Hematopoietic multipotent progenitor cell treated with erythropoietin and hydrocortisone succinate and interleukin-3 and kit ligand, for 17 days (in vitro differentiated cells): ENCODE results near the gene CCZ1.
"Not testable (repeated sequence)": the region's sequence is repeated elsewhere in the genome, so short reads cannot be mapped to it uniquely, and the experiment has no call there.

ENCODE experiments used
- DNase-seq: peaks from one replicate; pipeline ENCODE4 v3.0.0-alpha.2; 2015; ENCODE audit warnings: low spot score

Gene CCZ1

DNA sequence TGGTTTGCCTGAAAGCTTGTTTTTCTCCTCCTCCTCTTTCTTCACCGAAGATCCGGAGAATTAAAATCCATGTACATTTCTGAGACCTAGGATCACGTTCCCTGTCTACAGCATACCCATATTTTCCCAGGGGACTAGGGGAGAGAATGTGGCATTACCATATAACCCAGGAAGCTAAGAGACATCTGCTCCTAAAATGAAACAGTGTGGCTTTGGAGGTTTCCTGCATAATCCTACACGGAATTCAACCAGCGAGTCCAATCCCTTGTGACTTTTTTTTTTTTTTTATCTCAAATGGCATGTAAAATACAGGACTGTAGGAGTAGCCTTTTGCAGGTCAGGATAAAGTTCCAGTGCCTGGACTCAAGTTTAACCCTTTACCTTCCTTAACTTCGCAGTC, 10.3 kb downstream of the CCZ1 start:
- DNase-seq = not testable (repeated sequence)

DNA sequence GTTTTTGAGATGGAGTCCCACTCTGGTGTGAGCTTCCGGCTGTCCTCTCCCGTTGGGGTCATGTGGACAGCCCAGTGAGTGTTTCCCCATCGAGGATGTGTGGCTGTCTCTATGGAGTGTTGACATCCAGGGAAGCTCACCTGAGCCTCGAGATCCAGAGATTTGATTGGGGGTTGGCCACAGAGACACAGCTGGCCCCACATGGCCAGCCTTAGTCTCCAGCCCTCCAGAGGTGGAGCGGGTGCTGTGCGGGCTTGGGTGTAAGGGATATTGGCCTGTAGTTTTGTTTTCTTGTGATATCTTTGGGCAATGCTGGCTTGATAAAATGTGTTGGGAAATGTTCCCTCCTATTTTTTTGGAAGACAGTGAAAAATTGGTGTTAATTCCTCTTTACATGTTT, 18.0 kb downstream of the CCZ1 start:
- not testable (repeated sequence) for DNase-seq

DNA sequence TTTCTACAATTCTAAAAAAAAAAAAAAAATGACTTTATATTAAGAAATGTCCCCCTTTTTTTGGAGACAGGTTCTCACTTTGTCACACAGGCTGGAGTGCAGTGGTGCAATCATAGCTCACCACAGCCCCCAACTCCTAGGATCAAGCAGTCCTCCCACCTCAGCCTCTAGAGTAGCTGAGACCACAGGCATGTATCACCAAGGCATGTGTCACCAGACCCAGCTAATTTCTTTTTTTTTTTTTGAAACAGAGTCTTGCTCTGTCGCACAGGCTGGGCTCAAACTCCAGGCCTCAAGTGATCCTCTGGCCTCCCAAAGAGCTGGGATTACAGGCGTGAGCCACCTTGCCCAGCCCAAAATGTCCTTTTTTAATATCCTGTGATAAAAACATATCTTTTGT, 25.6 kb downstream of the CCZ1 start:
- DNase-seq = not testable (repeated sequence)

DNA sequence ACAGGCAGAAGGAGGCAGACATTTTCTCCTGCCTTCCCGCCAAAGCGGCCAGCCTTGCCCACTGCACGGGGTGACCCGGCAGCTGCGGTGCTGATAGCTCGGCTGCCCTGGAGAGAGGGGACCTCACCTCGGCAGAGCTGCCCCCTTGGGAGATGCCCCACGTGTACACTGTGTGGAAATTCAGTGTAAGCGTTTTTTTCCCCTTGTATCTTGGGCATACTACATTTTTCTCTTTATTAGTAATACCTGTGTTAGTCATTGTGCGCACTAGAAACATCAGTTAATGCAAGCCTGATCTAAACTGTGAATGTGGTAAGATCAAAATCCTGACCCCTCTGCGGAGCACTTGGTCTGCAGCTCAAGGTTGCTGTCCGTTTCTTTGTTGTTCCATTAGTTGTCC, 26.1 kb downstream of the CCZ1 start:
- not testable (repeated sequence) for DNase-seq

DNA sequence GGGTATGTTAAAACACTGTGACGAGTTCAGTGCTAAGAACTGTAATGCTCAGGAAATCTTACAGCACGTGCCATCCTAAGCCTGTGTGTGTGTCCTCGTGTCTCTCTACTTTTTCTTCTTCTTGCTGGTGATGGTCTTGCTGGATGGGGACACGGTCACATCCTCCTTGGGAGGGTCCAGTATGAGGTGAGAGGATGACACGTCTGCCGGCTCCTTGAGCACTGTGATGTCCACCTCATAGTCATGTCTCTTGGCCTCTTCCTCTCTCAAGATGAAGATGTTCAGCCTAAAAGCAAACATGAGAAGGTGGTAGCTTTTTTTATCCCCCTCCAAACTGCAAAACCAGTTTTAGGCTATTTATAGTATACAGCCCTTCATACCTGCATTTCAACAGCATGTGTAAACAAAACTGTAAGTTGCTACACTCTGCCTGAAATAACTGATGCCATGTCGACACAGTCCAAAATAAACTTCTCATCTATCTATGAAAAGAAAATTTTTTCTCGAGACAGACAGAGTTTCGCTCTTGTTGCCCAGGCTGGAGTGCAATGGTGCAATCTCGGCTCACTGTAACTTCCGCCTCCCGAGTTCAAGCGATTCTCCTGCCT, 27.8 kb downstream of the CCZ1 start:
- not testable (repeated sequence) for DNase-seq

DNA sequence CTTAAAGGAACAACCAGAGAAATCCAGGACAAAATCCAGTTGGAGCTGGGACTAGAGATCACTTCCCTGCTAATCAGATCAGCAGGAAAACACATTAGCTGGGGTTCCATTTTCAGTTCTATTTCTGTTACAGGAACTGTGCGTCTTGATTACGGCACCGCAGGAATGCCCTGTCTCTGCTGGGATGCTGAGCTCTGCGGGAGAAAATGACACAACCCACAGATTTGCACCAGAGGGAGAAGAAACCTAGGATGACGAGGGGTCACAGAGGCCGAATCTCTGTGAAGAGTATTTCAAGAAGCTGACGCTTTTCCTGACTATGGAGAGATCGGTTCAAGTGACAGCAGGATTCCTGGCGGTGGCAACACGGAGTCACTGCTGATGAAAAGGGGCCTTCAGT, 31.8 kb downstream of the CCZ1 start:
- not testable (repeated sequence) for DNase-seq

DNA sequence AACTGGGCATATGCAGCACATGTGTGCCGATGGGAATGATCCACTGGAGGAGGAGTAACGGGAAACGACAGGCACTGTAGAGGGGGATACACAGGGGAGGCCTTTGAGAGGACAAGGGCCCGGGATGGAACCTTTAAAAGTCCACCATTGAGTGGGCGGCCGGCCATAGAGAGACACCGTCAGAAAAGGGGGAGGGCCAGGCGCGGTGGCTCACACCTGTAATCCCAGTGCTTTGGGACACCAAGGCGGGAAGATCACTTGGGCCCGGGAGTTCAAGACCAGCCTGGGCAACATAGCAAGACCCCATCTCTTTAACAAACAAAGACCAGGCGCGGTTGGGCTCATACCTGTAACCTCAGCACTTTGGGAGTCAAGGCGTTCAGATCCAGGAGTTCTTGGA, 32.7 kb downstream of the CCZ1 start:
- not testable (repeated sequence) for DNase-seq

DNA sequence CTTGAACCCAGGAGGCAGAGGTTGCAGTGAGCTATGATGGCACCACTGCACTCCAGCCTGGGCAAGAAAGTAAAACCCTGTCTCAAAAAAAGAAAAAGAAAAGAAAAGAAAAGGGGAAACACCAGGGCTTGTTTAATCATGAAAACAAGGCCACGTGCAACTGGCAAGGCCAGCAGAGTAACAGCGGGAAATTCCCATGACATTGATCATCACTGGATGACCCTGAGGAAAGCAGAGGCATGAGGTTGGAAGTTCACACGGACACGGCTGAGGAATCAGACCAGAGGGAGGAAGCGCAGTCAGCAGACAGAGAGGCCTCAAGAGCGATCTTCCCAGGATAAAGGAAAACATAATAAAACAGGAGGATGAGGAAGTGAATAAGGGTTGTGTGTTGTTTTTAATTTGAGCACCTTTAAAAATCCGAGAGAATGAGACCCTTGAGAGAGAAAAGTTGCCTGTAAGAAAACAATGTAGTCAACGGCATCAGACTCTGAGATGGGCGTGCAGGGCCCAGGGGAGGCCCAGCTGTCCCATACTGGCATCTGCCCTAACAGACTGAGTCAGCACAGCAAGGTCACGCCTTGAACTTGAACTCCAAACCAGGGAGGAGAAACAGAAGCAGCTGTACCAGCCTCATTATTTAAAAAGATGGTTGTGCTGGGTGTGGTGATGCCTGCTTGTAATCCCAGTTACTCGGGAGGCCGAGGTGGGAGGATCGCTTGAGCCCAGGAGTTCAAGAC, 33.5 kb downstream of the CCZ1 start:
- DNase-seq = not testable (repeated sequence)

DNA sequence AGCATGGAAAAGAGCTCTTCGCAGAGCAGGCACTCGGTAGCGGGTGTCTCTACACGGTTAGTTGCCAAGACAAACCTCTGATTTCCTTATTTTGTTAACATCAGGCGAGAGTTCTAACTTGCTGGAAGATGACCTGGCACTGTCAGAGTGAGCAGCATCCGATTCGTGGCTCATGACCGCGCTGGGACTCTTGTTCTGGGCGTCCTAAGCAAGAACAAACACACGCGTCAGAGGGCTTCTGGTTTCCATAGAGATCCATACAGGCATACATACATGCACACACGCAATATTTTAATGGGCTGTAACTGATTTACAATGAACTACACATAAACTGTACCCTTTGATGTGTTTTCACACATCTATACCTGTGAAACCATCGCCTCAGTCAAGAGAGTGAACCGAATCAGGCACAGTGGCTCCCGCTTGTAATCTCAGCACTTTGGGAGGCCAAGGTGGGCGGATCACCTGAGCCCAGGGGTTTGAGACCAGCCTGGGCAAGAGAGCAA, 36.5 kb downstream of the CCZ1 start:
- DNase-seq = not testable (repeated sequence)

DNA sequence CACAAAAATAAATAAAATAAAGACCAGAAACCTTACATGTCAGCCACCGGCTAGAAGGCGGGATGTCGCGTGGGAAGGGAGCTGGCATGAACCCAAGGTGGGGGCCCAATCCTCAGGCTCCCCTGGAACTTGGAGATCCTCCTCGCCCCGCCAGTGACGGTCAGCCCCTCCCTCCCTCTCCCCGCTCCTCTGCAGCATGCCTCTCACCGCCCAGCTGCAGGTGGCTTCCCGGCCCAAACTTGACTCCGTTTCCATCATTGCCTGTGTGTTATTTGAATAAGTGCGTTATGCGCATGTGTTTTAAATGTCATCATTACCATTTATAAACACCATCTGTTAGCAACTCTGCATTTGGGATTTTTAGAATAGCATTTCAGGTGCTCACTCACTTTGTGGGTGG, 64.7 kb downstream of the CCZ1 start:
- not testable (repeated sequence) for DNase-seq

DNA sequence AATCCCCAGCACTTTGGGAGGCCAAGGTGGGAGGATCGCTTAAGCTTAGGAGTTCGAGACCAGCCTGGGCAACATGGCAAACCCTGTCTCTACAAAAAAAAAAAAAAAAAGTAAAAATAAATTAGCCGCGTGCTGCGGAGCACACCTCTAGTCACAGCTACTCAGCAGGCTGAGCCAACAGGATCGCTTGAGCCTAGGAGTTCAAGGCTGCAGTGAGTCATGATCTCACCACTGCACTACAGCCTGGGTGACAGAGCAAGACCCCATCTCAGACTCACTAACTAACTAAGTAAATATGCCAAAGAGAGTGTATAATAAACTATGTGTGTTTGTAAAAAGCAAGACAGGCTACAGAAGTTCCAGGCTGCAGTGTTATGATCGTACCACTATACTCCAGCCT, 65.3 kb downstream of the CCZ1 start:
- DNase-seq = not testable (repeated sequence)

DNA sequence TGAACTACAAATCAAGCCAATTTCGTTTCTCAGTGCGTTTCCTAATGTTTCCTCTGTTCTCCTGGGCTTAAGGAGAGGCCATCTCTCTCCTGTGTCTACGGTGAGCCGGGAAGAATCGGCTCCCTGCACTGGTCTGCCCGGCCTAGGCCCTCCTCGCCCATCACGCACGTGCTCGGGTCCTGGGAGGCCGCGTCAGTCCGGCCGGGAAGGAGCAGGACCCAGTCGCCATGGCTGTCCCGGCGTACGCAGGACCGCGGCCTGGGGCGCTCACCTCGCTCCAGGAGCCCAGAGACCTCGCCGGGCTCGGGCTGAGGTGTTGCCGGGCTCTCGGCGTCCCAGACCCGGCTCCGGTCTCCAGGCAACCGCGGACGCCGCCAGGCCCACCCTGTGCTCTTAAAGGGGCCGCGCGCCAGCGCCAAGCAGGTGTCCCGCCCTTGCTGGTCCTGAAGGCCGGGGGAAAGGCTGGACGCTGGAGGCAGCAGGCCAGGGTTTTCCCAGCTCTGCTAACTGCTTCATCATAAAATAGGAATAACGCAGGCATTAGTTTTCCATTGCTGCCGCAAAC, 71.9 kb downstream of the CCZ1 start, which contains the start of gene RSPH10B:
Gene RSPH10B, minus strand, starts transcription at position 343 of the 565 bp plus-strand sequence. CDS start 3,573 bp downstream, outside the sequence.
- not testable (repeated sequence) for DNase-seq

DNA sequence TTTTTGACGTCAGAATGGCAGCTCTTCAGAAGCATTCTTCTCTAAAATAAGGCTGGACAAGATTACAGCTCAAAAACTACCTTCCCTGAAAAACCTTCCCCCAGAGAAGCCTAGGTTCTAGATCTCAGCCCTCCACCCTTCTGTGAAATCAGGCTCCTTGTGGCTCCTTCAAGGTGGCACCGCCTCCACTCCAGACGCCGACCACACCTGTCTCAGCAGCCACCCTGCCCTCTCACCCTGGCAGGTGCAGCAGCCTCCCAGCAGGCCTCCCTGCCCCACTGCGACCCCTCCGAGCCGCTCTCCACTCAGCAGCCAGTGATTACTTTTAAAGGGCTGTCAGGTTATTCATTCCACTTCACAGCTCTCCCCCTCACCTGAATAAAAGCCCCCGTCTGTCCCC, 75.0 kb downstream of the CCZ1 start:
- not testable (repeated sequence) for DNase-seq
